ENCODE measurements around the gene KRTAP4-1.

Gene KRTAP4-1

DNA sequence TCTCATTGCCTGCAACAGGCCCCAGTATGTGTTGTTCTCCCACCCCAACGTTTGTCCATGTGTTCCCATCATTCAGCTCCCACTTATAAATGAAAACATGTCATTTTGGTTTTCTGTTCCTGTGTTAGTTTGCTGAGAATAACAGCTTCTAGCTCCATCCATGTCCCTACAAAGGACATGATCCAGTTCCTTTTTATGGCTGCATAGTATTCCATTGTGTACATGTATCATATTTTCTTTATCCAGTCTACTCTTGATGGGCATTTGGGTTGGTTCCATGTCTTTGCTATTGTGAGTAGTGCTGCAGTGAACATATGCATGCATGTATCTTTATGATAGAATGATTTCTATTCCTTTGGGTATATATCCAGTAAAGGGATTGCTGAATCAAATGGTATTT lies 31.0 kb upstream of the KRTAP4-1 start:
- CTCF ChIA-PET: no interaction called here
- TF ChIP-seq BHLHE40 (IDR thresholded peaks at IDR 0.05; ENCODE audit: borderline replicate concordance) (no peak), CTBP1 (IDR thresholded peaks at IDR 0.05; ENCODE audit: borderline replicate concordance) (no peak), FOXK2 (IDR thresholded peaks at IDR 0.05) (no peak), ELF4 (IDR thresholded peaks at IDR 0.05) (no peak), HDGF (IDR thresholded peaks at IDR 0.05; ENCODE audit: borderline replicate concordance) (no peak), SUZ12 (IDR thresholded peaks at IDR 0.05) (no peak), ARNT (IDR thresholded peaks at IDR 0.05) (no peak), L3MBTL2 (conservative IDR thresholded peaks at IDR 0.05) (no peak), ZNF384 (IDR thresholded peaks at IDR 0.05) (no peak), NFRKB (IDR thresholded peaks at IDR 0.05) (no peak)
- TF ChIP-seq, protein P1, sequence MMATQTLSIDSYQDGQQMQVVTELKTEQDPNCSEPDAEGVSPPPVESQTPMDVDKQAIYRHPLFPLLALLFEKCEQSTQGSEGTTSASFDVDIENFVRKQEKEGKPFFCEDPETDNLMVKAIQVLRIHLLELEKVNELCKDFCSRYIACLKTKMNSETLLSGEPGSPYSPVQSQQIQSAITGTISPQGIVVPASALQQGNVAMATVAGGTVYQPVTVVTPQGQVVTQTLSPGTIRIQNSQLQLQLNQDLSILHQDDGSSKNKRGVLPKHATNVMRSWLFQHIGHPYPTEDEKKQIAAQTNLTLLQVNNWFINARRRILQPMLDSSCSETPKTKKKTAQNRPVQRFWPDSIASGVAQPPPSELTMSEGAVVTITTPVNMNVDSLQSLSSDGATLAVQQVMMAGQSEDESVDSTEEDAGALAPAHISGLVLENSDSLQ (IDR thresholded peaks at IDR 0.05): no peak
- POLR2A ChIA-PET: no interaction called here
- DNase-seq (ENCODE audit: extremely low spot score): no peak

DNA sequence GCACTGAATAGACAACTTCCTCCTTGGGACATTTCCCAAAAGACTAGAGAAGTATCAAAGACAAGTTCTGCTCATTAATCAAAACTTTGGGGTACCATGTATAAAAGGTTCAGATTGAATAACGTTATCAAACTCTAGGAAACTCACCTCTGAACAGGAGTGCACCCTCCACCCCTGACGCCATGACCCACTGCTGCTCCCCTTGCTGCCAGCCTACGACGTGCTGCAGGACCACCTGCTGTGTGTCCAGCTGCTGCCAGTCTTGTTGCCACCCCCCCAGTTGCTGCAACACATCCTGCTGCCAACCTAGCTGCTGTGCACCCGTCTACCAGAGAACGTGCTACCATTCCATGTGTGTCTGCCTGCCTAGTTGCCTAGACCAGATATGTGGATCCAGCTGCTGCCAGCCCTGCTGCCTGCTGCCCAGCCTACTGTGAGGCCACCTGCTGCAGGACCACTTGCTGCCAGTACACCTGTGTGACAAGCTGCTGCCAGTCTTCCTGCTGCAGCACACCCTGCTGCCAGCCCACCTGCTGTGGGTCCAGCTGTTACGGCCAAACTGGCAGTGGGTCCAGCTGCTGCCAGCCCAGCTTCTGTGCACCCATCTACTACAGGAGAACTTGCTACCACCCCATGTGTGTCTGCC lies 27.9 kb upstream of the KRTAP4-1 start:
- CTCF ChIA-PET: no interaction called here
- POLR2A ChIA-PET: no interaction called here
- DNase-seq (ENCODE audit: extremely low spot score): no peak
- no peak for TF ChIP-seq L3MBTL2 (conservative IDR thresholded peaks at IDR 0.05)
- no peak for TF ChIP-seq TARDBP (IDR thresholded peaks at IDR 0.05)
- TF ChIP-seq ZNF384 (IDR thresholded peaks at IDR 0.05): no peak
- TF ChIP-seq, protein P1 (IDR thresholded peaks at IDR 0.05): no peak
- TF ChIP-seq SP1 (IDR thresholded peaks at IDR 0.05): no peak
- TF ChIP-seq BHLHE40 (IDR thresholded peaks at IDR 0.05; ENCODE audit: borderline replicate concordance): no peak
- TF ChIP-seq NFRKB (IDR thresholded peaks at IDR 0.05): no peak
- TF ChIP-seq FOXM1 (IDR thresholded peaks at IDR 0.05; ENCODE audit: borderline replicate concordance): no peak
- TF ChIP-seq FOXK2 (IDR thresholded peaks at IDR 0.05): no peak
- TF ChIP-seq ARNT (IDR thresholded peaks at IDR 0.05): no peak
- TF ChIP-seq SUZ12 (IDR thresholded peaks at IDR 0.05): no peak
- TF ChIP-seq ELF4 (IDR thresholded peaks at IDR 0.05): no peak
- TF ChIP-seq CTBP1 (IDR thresholded peaks at IDR 0.05; ENCODE audit: borderline replicate concordance): no peak
- TF ChIP-seq FOXA1 (IDR thresholded peaks at IDR 0.05): no peak
- TF ChIP-seq LEF1 (IDR thresholded peaks at IDR 0.05; ENCODE audit: borderline replicate concordance): no peak
- TF ChIP-seq HDGF (IDR thresholded peaks at IDR 0.05; ENCODE audit: borderline replicate concordance): no peak

DNA sequence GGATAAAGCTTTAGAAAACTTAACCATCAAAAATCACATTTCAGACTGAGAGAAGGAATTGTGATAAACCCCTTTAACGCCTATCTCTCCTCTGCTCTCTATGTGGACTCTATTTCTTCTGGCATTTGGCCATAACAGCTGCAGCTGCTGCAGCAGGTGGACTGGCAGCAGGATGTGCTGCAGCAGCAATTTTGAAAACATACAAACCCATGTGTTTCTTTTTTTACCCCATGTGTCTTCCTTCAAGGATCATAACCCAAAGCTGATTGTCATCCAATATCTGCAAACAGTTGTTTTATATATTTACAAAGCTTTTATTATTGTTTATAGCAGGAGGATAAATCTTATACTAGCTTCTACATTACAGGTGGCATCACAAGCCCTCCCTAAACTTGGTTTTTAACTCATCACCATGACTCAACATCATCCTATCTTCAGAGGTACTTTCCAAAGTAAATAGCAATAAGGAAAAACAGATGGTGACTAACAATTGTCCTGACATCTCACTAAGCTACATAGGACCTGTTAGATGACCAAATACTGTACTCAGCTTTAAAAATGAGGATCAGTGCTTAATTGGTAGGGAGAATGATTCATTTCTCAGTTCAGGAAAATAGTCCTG lies 27.2 kb upstream of the KRTAP4-1 start:
- CTCF ChIA-PET: no interaction called here
- DNase-seq (ENCODE audit: extremely low spot score): no peak
- TF ChIP-seq HDGF (IDR thresholded peaks at IDR 0.05; ENCODE audit: borderline replicate concordance): no peak
- TF ChIP-seq SP1 (IDR thresholded peaks at IDR 0.05): no peak
- TF ChIP-seq L3MBTL2 (conservative IDR thresholded peaks at IDR 0.05): no peak
- TF ChIP-seq FOXK2 (IDR thresholded peaks at IDR 0.05): no peak
- no peak for TF ChIP-seq ZNF384 (IDR thresholded peaks at IDR 0.05)
- TF ChIP-seq, protein P1 (IDR thresholded peaks at IDR 0.05): no peak
- no peak for TF ChIP-seq LEF1 (IDR thresholded peaks at IDR 0.05; ENCODE audit: borderline replicate concordance)
- TF ChIP-seq ARNT (IDR thresholded peaks at IDR 0.05): no peak
- no peak for TF ChIP-seq CTBP1 (IDR thresholded peaks at IDR 0.05; ENCODE audit: borderline replicate concordance)
- TF ChIP-seq FOXA1 (IDR thresholded peaks at IDR 0.05): no peak
- TF ChIP-seq NFRKB (IDR thresholded peaks at IDR 0.05): no peak
- TF ChIP-seq TARDBP (IDR thresholded peaks at IDR 0.05): no peak
- TF ChIP-seq FOXM1 (IDR thresholded peaks at IDR 0.05; ENCODE audit: borderline replicate concordance): no peak
- TF ChIP-seq SUZ12 (IDR thresholded peaks at IDR 0.05): no peak
- TF ChIP-seq BHLHE40 (IDR thresholded peaks at IDR 0.05; ENCODE audit: borderline replicate concordance): no peak
- no peak for TF ChIP-seq ELF4 (IDR thresholded peaks at IDR 0.05)

DNA sequence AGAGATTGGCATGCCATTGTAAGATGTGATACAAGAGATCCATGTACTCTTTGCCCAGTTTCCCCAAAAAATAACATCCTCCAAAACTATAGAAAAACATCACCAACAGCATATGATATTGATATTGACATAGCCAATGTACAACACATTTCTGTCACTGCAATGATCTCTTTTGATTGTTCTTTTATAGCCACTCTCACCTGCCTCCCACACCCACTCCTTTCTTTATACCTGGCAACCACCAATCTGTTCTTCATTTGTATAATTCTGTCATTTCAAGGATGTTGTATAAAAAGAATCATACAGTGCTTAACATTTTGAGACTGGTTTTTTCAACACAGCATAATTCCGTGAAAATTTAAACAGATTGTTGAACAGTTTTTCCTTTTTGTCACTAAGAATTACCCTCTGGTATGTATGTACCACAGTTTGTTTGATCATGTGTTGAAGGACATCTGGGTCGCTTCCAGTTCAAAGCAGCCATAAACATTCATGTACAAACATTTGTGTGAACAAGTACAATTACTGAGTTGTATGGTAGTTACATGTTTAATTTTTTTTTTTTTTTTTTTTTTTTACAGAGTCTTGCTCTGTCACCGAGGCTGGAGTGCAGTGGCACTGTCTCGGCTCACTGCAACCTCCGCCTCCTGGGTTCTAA lies 14.8 kb upstream of the KRTAP4-1 start:
- ChIA-PET CTCF (no interaction called here), POLR2A (no interaction called here)
- DNase-seq (ENCODE audit: extremely low spot score): no peak
- TF ChIP-seq FOXM1 (IDR thresholded peaks at IDR 0.05; ENCODE audit: borderline replicate concordance) (no peak), SUZ12 (IDR thresholded peaks at IDR 0.05) (no peak), LEF1 (IDR thresholded peaks at IDR 0.05; ENCODE audit: borderline replicate concordance) (no peak), L3MBTL2 (conservative IDR thresholded peaks at IDR 0.05) (no peak), BHLHE40 (IDR thresholded peaks at IDR 0.05; ENCODE audit: borderline replicate concordance) (no peak), HDGF (IDR thresholded peaks at IDR 0.05; ENCODE audit: borderline replicate concordance) (no peak), SP1 (IDR thresholded peaks at IDR 0.05) (no peak), ZNF384 (IDR thresholded peaks at IDR 0.05) (no peak), TARDBP (IDR thresholded peaks at IDR 0.05) (no peak), ELF4 (IDR thresholded peaks at IDR 0.05) (no peak), FOXA1 (IDR thresholded peaks at IDR 0.05) (no peak), CTBP1 (IDR thresholded peaks at IDR 0.05; ENCODE audit: borderline replicate concordance) (no peak), FOXK2 (IDR thresholded peaks at IDR 0.05) (no peak), ARNT (IDR thresholded peaks at IDR 0.05) (no peak), NFRKB (IDR thresholded peaks at IDR 0.05) (no peak)
- TF ChIP-seq, protein P1 (IDR thresholded peaks at IDR 0.05): no peak

More for the DNA sequence above, 27.2 kb upstream of the KRTAP4-1 start:
- POLR2A ChIA-PET: no interaction called here

DNA sequence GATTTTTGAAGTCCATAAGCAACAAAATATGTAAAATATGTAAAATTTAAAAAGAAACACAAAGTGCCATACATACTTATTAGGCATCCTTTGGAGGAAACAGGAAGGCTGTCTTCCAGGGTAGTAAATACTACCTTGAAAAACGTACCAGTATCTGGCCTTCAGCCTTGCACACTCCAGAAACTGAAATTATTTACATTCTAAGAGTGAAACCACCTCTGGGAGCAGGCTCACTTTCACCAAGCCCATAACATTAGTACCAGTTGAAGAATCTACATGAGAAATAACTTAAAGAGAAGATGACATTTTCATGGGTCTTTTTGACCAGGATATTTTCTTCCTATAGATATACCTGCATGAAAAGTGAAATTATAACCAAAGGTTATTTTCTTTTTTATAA lies 11.4 kb upstream of the KRTAP4-1 start:
- TF ChIP-seq HDGF (IDR thresholded peaks at IDR 0.05; ENCODE audit: borderline replicate concordance): no peak
- TF ChIP-seq SUZ12 (IDR thresholded peaks at IDR 0.05): no peak
- no peak for DNase-seq (ENCODE audit: extremely low spot score)
- CTCF ChIA-PET: no interaction called here
- POLR2A ChIA-PET: no interaction called here

Measured in HEK293T (cell line).